Measurements from ENCODE around the gene EVI5.

EVI5 gene

GRCh38 chr1:92459871-92460320 lies 325.0 kb downstream of the EVI5 start:
- no peaks in the 10 kb centered on the region for H4K20me1 ChIP-seq (ENCODE audit: insufficient read depth, low read length)
- no peak overlapping the region for H3K9ac ChIP-seq (ENCODE audit: low read length)
- no peak overlapping the region for H2AFZ ChIP-seq (ENCODE audit: low read depth, low read length)
- H3K4me1 ChIP-seq (ENCODE audit: low read length): peaks cover 25% of the 10 kb centered on the region
- no peaks in the 10 kb centered on the region for H3K9me3 ChIP-seq (ENCODE audit: insufficient read depth, low read length)
- no peaks in the 10 kb centered on the region for H3K36me3 ChIP-seq (replicated peaks; ENCODE audit: low read depth, low read length)
- H3K79me2 ChIP-seq (ENCODE audit: low read length): no peaks in the 10 kb centered on the region
- H3K27me3 ChIP-seq (ENCODE audit: low read depth, low read length): no peaks in the 10 kb centered on the region
- TF ChIP-seq, protein P1, sequence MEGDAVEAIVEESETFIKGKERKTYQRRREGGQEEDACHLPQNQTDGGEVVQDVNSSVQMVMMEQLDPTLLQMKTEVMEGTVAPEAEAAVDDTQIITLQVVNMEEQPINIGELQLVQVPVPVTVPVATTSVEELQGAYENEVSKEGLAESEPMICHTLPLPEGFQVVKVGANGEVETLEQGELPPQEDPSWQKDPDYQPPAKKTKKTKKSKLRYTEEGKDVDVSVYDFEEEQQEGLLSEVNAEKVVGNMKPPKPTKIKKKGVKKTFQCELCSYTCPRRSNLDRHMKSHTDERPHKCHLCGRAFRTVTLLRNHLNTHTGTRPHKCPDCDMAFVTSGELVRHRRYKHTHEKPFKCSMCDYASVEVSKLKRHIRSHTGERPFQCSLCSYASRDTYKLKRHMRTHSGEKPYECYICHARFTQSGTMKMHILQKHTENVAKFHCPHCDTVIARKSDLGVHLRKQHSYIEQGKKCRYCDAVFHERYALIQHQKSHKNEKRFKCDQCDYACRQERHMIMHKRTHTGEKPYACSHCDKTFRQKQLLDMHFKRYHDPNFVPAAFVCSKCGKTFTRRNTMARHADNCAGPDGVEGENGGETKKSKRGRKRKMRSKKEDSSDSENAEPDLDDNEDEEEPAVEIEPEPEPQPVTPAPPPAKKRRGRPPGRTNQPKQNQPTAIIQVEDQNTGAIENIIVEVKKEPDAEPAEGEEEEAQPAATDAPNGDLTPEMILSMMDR (IDR thresholded peaks at IDR 0.05; ENCODE audit: low read depth, low read length): no peak
- TF ChIP-seq EZH2phosphoT487 (IDR thresholded peaks at IDR 0.05; ENCODE audit: low read depth): no peak
- no peak overlapping the region for H3K4me2 ChIP-seq (ENCODE audit: low read length)
- H3K4me3 ChIP-seq (ENCODE audit: low read length): no peak overlapping the region
- no peak overlapping the region for H3K27ac ChIP-seq (ENCODE audit: low read length)

Data from OCI-LY3 (cell line).